Measurements from ENCODE around the gene FBXW9.

- TF ChIP-seq CTCF (conservative IDR thresholded peaks at IDR 0.05; ENCODE audit: low read length) (no peak), EZH2phosphoT487 (IDR thresholded peaks at IDR 0.05; ENCODE audit: borderline replicate concordance, low read depth, low read length) (no peak)
Measured at GRCh38 chr19:12723381-12723640, 26.9 kb upstream of the FBXW9 start.

Measured in OCI-LY7 (cell line).